ENCODE measurements around the gene BCLAF1.
"Not testable (repeated sequence)": the region's sequence is repeated elsewhere in the genome, so short reads cannot be mapped to it uniquely, and the experiment has no call there.

BCLAF1 gene

DNA sequence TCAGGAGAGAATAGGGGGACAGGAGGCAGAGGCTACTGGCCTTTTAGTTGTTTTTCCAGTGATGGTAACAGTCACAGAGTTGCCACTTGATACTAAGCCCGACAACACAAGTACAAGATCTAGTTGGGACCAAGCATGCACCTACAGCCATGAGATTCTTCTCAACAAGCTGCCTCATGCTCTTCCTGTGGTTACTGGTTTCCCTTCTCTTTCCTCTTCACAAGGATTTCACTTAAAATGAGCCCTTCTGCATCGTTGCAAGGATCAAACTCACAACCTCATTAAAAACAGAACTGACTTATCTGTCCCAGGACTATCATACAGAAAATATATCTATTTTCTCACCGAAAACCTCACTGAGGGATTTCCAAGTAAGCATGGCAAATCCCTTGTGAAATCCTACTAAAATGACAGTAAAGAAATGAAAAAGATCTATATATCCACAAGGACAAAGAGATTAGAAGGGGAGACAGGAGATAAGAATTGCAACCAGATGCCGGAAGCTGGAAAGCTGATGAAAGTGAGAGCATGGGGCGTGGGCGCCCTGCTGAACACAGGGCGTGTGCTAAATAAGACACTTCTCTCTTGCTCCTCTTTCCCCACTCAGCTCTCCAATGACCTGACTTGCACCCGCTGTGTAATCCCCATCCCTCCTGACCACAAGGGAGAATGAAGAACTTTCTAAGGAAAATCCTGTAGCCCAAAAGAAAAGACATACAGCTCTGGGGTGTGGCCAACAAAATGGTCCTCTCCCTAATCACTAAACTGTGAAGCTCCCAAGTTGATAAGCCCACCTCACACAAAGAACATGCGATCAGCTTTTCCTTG is 53.0 kb downstream of the BCLAF1 start:
- DNase-seq, result no peak

DNA sequence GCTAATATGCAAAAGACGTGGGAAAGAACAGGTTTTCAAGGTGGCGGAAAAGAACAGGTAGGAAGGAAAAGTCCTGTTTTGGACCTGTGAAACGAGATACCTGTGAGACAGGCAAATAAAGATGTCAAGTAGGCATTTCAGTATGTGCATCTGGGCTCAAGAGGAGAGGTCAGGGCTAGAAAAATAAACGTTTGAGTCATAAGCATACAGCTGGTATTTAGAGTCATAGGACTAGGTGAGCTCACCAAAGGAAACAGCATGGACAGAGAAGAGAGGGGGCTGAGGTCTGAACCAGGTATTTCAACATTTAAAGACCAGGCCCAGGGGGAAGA is 54.4 kb downstream of the BCLAF1 start:
- DNase-seq, result no peak

DNA sequence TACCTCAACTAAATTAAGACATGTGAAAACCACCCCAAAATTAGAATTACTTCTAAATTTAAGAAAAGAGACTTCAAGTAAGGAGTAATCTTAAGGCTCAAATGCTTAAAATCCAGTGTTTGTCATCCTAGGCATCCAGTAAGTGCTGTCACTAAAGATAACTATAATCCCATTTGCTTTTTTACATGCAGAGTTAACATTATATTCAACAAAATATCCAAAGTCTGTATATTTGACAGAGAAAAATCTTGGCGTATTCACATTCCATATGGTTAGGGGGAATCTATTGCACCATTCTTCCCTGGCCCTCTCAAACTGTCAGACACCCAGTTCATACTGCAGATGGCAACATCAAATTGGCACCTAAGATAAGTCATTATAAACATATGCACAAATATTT is 56.9 kb downstream of the BCLAF1 start:
- no peak for DNase-seq

DNA sequence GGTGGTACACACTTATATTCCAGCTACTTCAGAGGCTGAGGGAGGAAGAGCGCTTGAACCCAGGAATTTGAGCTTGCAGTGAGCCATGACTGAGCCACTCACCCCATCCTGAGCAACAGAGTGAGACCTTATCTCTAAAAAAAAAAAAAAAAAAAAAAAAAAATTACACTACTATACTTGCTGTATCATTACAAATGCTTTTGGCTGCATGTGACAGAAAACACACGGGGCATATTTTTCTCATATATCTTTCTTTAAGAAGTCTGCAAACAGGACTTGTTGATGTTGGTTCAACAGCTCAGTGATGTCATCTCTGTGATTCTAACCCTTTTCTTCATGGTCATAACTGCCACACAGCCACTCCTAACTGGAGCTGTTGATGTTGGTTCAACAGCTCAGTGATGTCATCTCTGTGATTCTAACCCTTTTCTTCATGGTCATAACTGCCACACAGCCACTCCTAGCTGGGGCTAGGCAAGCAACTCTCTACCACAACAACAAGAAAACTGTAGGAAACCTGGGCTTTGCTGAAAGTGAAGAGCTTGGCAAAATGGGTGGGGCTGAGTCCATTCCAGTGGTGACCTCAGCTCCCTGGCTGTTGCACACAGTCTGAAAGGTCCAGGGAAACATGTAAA is 59.3 kb downstream of the BCLAF1 start:
- DNase-seq, result no peak

DNA sequence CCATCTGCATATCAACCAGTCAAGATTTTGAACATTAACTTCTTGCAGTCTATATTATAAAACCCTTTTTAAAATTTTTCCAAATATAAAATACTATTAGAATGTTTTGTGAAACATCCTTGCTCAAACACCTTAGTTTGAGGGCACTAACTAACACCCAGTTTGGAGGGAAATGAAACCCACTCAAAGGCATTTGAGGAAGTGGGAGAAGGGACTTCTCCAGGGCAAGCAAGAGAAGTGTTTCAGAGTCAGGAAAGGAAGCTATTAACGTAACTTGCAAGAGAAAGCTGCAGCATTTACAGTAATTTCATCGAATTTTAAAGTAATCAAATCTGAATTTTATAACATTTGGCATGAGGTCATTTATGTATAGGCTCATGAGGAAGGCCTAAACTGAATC is 60.8 kb downstream of the BCLAF1 start:
- DNase-seq, result no peak

DNA sequence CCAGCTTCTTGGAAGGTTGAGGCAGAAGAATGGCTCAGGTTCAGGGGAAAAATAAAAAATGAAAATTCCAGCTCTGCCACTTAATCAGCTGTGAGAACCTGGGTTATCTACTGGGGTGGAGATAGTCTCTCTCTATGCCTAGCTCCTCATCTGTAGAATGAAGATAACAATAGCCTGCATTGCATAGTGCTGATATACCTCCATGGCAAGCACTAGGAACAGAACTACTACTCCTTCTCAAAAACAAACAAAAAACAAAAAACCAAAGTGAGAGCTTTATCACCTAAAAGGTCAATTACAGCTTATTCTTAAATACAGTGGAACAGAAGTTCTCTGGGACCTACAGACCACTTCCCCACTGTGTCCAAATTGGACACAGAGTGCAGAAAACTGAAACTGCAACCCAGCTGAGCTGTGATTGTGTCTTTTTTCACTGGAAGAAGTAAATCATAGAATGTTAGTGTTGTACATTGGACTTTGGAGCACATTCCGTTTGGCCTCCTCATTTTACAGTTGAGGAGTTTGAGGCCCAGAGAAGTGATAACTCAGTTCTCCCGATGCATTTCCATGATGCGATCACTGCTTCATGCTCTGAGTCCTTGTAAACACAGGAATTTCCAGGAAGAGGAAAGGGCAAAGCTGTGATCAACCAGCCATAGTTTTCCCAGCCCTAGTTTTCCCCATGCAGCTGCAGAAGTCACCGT is 62.8 kb downstream of the BCLAF1 start:
- DNase-seq, result no peak

DNA sequence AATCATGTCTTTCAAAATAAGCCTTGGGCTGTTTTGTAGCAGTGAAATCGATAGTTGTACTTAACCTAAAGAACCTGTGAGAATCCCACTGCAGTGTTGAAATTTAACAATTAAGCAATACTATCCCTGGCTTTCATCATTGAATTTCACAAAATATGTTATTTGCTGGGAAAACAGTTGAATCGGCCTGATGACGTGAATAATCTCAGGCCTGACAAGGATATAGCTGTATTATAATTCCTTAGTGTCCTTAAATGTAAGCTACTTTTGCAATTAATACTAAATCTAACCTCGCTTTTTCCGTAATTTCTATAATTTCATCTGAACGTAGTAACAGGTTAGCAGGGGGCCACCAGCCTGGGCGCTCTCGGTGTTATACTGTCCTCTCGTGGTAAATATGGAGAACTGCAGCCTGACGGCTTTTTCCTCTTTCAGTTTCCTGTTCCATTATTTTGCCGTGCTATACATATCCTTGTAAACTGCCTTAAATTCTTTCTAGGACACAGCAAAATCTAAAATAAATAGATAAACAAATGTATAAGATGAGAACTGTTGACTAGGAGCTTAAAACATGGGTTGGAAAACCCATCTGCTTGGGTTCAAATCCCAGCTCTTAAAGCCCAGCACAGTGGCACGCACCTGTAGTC is 63.5 kb downstream of the BCLAF1 start:
- peak; percentile 68 for DNase-seq

DNA sequence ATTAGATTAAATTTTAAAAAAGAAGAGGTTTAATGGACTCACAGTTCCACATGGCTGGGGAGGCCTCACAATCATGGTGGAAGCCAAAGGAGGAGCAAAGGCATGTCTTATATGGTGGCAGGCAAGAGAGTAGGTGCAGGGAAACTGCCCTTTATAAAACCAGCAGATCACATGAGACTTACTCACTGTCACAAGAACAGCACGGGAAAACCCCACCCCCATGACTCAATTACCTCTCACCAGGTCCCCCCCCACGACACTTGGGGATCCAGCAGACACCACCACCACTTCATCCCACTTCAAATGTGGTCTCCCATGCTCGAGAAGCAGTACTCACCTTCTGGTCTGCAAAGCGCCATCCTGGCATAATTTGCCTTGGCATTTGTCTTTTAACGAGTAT is 64.2 kb downstream of the BCLAF1 start:
- DNase-seq, result peak; percentile 21

DNA sequence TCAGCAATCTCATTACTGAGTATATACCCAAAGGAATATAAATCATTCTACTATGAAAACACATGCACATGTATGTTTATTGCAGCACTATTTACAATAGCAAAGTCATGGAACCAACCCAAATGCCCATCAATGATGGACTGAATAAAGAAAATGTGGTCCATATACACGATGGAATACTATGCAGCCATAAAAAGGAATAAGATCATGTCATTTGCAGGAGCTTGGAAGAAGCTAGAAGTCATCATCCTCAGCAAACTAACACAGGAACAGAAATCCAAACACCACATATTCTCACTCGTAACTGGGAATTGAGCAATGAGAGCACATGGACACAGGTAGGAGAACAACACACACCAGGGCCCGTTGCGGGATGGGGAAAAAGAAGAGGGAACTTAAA is 64.7 kb downstream of the BCLAF1 start:
- DNase-seq, result not testable (repeated sequence)

DNA sequence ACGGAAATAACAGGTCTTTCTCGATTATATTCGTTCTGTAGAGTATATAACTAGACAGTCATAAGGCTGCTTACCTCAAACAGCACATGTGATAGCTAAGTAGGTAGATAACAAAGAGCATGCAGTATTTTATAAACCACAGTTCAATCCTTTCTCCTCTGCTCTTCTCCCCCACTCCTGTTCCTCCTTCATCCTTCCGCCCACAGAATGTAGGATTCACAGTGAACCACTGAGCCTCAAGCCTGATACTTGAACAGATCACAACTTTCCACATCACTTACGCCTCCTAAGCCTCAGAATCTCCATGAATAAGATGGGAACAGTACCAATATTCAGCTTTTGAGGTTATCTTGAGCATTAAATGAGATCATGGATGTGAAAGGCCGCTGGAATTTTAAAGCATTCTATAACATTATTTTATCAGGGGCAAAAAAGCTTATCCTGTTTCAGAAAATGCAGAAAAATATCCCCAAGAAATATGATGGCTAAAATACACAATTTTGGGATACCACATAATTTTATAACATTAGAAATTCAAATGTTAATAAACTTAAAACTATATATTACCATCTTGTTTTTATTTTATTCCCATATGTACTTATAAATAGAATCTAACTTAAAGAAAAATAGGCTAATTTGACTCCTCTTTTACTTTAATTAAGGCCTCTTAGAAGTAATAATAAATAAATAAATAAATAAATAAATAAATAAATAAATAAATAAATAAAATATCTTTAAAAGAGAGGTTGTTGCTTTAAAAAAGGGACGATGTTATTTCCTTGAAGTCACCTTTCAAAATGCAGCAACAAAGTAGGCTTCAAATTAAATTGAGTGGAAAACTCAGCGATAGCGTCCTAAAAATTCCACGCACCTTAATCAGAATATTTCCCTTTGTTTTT is 72.9 kb downstream of the BCLAF1 start:
- DNase-seq, result no peak

DNA sequence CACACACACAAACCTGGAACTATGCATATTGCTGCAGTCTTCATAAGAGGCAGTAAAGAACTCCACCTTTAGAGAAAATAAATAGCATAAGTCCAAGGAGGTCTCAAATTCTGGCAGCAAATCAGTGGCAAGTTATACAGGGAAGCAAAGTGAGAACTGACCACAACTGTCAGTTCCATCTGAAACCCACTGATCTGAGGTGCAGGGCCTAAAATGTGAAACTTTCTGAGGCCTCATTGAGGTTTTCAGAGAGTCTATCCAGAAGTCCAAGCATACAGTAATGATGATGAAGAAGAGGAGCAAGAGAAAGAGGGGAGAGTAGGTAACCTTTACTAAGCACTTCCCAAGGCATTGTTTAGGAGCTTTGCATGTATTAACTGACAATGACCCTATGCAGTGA is 75.8 kb downstream of the BCLAF1 start:
- no peak for DNase-seq

DNA sequence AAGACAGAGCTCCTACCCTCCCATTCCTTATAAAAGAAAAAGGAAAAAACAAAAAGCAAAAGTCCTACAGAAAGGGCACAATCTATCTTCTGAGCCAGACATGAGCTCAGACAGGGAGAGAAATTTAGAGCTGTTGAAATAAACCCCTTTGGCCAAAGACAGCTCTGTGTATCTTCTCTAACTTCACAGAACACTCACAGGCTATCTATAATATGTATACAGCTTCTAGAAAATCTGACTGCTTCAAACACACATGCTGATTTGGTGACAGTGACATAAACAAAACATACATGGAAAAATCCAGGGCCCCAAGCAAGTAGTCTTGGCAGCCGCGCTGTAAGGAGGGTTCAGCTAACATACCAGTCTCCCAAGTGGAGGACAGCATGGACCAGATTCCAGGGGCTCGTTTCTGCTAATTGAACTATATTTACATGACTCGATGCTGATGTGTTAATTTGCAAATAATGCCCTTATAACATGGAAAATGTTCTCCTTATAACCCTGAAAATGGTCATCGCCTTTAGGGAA is 76.6 kb downstream of the BCLAF1 start:
- DNase-seq, result no peak

DNA sequence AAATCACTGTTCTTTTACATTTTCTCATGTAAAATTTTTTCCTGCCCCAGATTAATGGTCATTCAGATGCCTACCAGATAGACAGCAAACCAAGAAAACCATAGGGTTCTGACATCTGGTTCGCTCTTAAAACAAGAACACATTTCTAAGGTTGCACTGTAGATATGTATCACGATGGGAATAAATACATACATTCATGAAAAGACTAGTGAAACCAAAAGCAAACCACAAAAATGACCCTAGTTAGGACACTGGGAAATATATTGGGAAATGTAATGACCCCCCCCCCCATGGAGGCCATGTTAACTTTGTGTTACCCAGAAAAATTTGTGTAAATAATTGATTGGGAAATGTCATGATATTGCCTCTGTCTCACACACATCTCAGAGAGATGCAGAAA is 77.0 kb downstream of the BCLAF1 start:
- DNase-seq, result no peak

DNA sequence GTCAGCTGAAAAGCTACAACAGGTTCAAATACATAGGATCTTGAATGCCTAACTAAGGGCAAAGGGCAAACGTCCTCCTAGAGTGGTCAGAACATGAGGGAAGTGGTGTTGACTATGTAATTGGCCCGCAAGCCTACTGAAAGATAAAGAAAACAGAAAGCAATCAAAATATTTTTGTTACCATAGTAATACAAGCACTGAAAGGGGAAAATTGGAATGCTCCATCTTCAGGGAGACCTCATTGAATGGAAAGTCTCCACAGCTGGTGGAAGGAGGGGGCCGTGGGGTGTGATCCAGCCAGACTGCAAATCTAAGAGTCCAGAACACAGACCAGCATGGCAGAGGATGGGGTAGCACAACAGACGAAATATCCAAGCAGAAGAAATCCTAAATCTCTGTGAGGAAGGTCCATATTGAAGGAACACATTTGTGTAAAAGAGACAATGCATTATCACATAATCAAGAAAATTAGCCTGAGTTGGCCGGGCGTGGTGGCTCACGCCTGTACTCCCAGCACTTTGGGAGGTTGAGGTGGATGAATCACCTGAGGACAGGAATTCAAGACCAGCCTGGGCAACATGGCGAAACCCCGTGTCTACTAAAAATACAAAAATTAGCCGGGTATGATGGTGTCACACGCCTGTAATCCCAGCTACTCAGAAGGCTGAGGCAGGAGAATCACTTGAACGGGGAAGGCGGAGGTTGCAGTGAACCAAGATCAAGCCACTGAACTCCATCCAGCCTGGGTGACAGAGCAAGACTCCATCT is 79.1 kb downstream of the BCLAF1 start:
- DNase-seq, result no peak

DNA sequence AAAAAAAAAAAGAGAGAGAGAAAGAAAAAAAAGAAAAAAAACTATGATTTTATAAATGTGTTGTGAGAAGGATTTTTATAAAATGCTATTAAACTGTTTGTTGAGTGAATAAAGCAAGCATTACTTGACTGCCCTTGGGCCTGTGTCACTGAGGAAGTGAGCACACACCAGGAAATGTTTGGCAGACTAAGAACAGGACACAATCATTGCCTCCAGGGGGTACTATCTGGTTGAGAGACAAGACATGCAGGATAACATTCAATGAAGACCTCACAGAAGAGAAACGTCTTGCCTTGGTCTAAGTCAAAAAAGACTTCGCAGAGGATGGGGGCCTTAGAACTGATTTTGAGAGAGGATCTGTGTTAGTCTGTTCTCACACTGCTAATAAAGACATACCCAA is 80.2 kb downstream of the BCLAF1 start:
- no peak for DNase-seq

DNA sequence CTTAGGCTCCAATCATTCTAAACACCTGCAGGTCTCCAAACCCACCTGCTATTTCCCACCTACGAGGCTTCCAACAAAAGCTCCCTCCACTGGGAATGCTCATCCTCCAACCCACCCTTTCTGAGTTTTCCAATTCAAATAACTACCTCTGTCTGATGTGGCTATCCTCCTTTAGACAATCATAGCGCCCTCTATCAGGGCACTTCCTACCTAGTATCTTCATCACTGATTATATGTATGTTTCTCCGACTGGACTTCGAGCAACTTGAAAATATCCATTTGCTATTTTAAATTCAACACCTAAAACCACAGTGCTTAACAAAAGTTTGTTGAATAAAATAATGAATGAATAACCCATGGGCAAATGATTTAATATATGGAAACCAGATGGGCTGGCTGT is 80.9 kb downstream of the BCLAF1 start:
- no peak for DNase-seq

Data from EL (cell line).